GM21825 (cell line): Measurements from ENCODE around the gene ABCA10.

Experiments
- ATAC-seq: cut with Tn5 transposase; IDR thresholded peaks from one replicate; pipeline ENCODE4 v1.9.1; 2021; ENCODE audit warnings: mild to moderate bottlenecking, moderate library complexity; ENCODE audit not compliant: unreplicated experiment

ABCA10 gene

GRCh38 chr17:69103557-69104233, 124.9 kb downstream of the ABCA10 start:
- ATAC-seq = no peak

GRCh38 chr17:69098625-69099024, 130.0 kb downstream of the ABCA10 start:
- ATAC-seq = no peak
